Naive thymus-derived CD4-positive, alpha-beta T cell (primary cell): Measurements from ENCODE around the gene HSPBP1. TPM values are rescaled to one million over a fixed set of nuclear protein-coding genes. Genes with fewer than 3 reads are reported as not detected.

Source experiments
- ATAC-seq: fragments of 150-1000 bp; cut with Tn5 transposase; 2 replicates; pipeline ENCODE4 v1.10.0; 2021; ENCODE audit warnings: mild to moderate bottlenecking, moderate library complexity
- CTCF ChIA-PET: fragments of 350-600 bp; sonication (Branson Sonifier 250); formaldehyde crosslinking; loops from one replicate; lab custom pipeline; 2021; ENCODE audit warnings: antibody characterized with exemption; lab: Charles Lee
- POLR2A ChIA-PET: fragments of 350-600 bp; sonication (Branson Sonifier 250); formaldehyde crosslinking; loops from one replicate; lab custom pipeline; 2021; ENCODE audit warnings: antibody characterized with exemption, inconsistent platforms; lab: Charles Lee
- DNase-seq, 9 donors: peaks; one replicate each; pipeline versions ENCODE4 v3.0.0 to v3.0.0-alpha.2; 2020 to 2022; ENCODE audit warnings: mixed read lengths in 1 of 9
- H3K27ac ChIP-seq: one replicate; pipeline ENCODE4 v1.7.0; 2013; ENCODE audit warnings: mild to moderate bottlenecking, low read depth, low read length, moderate library complexity
- H3K27me3 ChIP-seq, 2 donors: one replicate each; pipeline ENCODE4 v1.7.0; 2013; ENCODE audit warnings: low read length in 2 of 2, mild to moderate bottlenecking in 2 of 2, moderate library complexity in 2 of 2; ENCODE audit not compliant: control insufficient read depth in 2 of 2, insufficient read depth in 2 of 2
- H3K36me3 ChIP-seq, 3 experiments: 1 replicate in 2 of 3; 2 replicates in 1 of 3; pipeline ENCODE4 v1.7.0; 2013; ENCODE audit warnings: low read length in 3 of 3, mild to moderate bottlenecking in 3 of 3, moderate library complexity in 1 of 3; ENCODE audit not compliant: insufficient read depth in 3 of 3, control insufficient read depth in 2 of 3
- H3K4me1 ChIP-seq, 2 donors: one replicate each; pipeline ENCODE4 v1.7.0; 2013; ENCODE audit warnings: low read length in 2 of 2, mild to moderate bottlenecking in 2 of 2, moderate library complexity in 1 of 2; ENCODE audit not compliant: control insufficient read depth in 2 of 2, insufficient read depth in 2 of 2
- H3K4me3 ChIP-seq: 2 replicates; pipeline ENCODE4 v1.7.0; 2013; ENCODE audit warnings: mild to moderate bottlenecking, low read length
- H3K9me3 ChIP-seq, 3 experiments: 1 replicate in 2 of 3; 2 replicates in 1 of 3; pipeline ENCODE4 v1.7.0; 2013; ENCODE audit warnings: low read length in 3 of 3; ENCODE audit not compliant: control insufficient read depth in 2 of 3
- H3K27ac Mint-ChIP-seq, 9 donors: one replicate each; pipeline ENCODE4 v1.8.0; 2020 to 2022; ENCODE audit warnings: mixed read lengths in 9 of 9, mild to moderate bottlenecking in 8 of 9, moderate library complexity in 5 of 9, inconsistent platforms in 2 of 9
- H3K27me3 Mint-ChIP-seq, 5 donors: one replicate each; pipeline ENCODE4 v1.8.0; 2021 to 2022; ENCODE audit warnings: mixed read lengths in 5 of 5, mild to moderate bottlenecking in 1 of 5
- H3K36me3 Mint-ChIP-seq, 5 donors: one replicate each; pipeline ENCODE4 v1.8.0; 2020 to 2022; ENCODE audit warnings: mixed read lengths in 5 of 5, mild to moderate bottlenecking in 3 of 5, inconsistent platforms in 1 of 5
- H3K4me1 Mint-ChIP-seq, 7 donors: one replicate each; pipeline ENCODE4 v1.8.0; 2020 to 2022; ENCODE audit warnings: mixed read lengths in 7 of 7, mild to moderate bottlenecking in 3 of 7, inconsistent platforms in 1 of 7
- H3K4me3 Mint-ChIP-seq, 10 donors: one replicate each; pipeline ENCODE4 v1.8.0; 2020 to 2022; ENCODE audit warnings: mild to moderate bottlenecking in 10 of 10, mixed read lengths in 10 of 10, moderate library complexity in 6 of 10, inconsistent platforms in 2 of 10
- H3K9me3 Mint-ChIP-seq, 11 donors: one replicate each; pipeline ENCODE4 v1.8.0; 2020 to 2022; ENCODE audit warnings: mixed read lengths in 11 of 11, mild to moderate bottlenecking in 4 of 11, inconsistent platforms in 1 of 11, moderate library complexity in 1 of 11
- intact Hi-C, 2 donors: fragments of 100-400 bp; cut with micrococcal nuclease; formaldehyde crosslinking; loops; one replicate each; pipeline ENCODE4 v1.15.1; 2023
- polyA plus RNA-seq, 2 donors: library from polyadenylated mRNA; unstranded; fragments of 300-500 nt; fragmentation: Illumina TruSeq; gene quantifications; one replicate each; pipeline ENCODE4 v1.2.3, GENCODE V29; 2021
- total RNA-seq, 6 experiments: library from RNA in 5 of 6; stranded (reverse) in 5 of 6; gene quantifications; 1 replicate in 5 of 6; 2 replicates in 1 of 6; pipeline ENCODE4 v1.2.3 and lab custom pipeline; 2021 to 2026

HSPBP1 gene
- total and polyA plus RNA-seq, 7 experiments from 2014 or later: 15.0 to 44.7 (median 19.2) TPM

DNA sequence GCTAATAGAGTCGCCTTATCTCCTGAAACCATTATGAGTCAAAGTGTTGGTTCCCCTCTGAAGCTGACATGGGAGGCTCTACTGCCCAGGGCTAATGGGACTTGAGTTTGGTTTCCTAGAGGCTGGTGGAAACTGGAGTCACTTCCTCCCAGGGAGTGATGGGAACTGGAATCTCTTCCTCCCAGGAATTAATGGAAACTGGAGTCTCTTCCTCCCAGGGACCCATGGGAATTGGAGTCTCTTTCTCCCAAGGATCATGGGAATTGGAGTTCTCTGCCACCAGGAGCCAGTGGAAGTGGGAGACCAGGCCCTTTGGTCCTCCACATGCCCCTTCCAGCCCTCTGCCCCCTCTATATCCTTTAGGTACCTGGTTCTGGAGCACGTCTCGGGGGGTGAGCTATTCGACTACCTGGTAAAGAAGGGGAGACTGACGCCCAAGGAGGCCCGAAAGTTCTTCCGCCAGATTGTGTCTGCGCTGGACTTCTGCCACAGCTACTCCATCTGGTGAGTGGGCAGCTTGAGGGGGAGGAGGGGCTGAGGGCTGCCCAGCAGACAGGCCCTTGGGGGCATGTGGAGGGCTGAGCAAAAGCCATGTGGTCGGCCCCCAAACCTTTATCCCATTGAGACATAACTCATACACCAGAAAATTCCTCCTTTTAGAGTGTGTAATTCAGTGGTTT lies 9.3 kb upstream of the HSPBP1 start:
- H3K36me3 Mint-ChIP-seq: no peaks in the 10 kb centered on the region
- no peak overlapping the region for H3K4me3 ChIP-seq
- no peak overlapping the region for H3K4me3 Mint-ChIP-seq
- H3K27ac ChIP-seq: no peak overlapping the region
- ChIA-PET POLR2A (interaction anchor here (1.6 kb wide), 1 partner anchor 34 kb away, joined by 4 read pairs; no protein-coding TSS in a partner anchor), CTCF (no interaction called here)
- H3K4me1 Mint-ChIP-seq: peaks cover 0 to 9% (median 5%) of the 10 kb centered on the region in 7 donors
- no peaks in the 10 kb centered on the region for H3K36me3 ChIP-seq
- intact Hi-C loops: no loop called here
- no peaks in the 10 kb centered on the region for H3K27me3 Mint-ChIP-seq
- no peaks in the 10 kb centered on the region for H3K9me3 ChIP-seq
- no peaks in the 10 kb centered on the region for H3K9me3 Mint-ChIP-seq
- no peaks in the 10 kb centered on the region for H3K4me1 ChIP-seq
- DNase-seq (no peak), ATAC-seq (no peak)
- no peaks in the 10 kb centered on the region for H3K27me3 ChIP-seq
- no peak overlapping the region for H3K27ac Mint-ChIP-seq

DNA sequence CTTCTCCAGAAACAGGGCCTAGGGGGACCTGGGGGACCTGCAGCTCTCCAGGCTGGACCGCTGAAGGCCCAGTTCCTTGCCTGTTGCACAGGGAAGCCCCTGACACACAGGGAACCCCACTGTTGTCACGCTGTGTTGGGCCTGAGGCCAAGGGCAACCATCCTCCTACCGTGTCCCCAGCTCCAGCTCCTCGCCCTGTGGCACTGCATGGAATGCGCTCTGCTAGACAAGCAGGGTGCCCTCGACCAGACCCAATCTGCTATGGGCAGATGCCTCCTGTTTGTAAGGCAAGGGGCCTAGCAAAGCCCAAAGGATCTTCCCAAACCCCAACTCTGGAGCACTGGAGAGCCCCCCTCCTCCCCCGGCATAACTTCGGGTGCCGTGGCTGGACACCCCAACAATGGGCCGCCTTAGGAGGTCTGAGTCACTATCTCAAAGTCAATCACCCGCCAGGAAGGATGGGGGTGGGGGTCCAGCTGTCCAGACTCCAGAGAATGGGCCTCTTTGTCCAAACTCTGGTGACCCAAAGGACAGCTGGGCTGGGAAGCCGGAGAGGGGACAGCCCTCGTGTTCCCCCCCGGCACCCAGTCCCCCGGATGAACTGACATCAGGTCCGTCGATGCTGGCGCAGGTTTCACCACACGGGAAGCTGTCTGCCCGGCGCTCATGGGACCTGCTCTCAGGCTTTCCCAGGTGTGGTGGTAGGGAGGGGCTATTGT lies 7.6 kb upstream of the HSPBP1 start:
- ATAC-seq: no peak
- ChIA-PET POLR2A (interaction anchor here (1.2 kb wide), 1 partner anchor 28 kb away, joined by 3 read pairs; the partner anchor contains the start of gene PPP6R1), CTCF (no interaction called here)
- H3K27me3 ChIP-seq: no peaks in the 10 kb centered on the region
- peaks cover 0 to 22% (median 16%) of the 10 kb centered on the region in 7 donors for H3K4me1 Mint-ChIP-seq
- no peak for DNase-seq
- H3K36me3 Mint-ChIP-seq: no peaks in the 10 kb centered on the region
- peaks cover 0 to 9% (median 0%) of the 10 kb centered on the region in 5 donors for H3K27me3 Mint-ChIP-seq
- no peaks in the 10 kb centered on the region for H3K9me3 ChIP-seq
- H3K27ac Mint-ChIP-seq: no peak overlapping the region
- H3K9me3 Mint-ChIP-seq: no peaks in the 10 kb centered on the region
- no peak overlapping the region for H3K4me3 ChIP-seq
- H3K4me1 ChIP-seq: no peaks in the 10 kb centered on the region
- no peak overlapping the region for H3K27ac ChIP-seq
- no peak overlapping the region for H3K4me3 Mint-ChIP-seq
- intact Hi-C loops: no loop called here
- no peaks in the 10 kb centered on the region for H3K36me3 ChIP-seq

DNA sequence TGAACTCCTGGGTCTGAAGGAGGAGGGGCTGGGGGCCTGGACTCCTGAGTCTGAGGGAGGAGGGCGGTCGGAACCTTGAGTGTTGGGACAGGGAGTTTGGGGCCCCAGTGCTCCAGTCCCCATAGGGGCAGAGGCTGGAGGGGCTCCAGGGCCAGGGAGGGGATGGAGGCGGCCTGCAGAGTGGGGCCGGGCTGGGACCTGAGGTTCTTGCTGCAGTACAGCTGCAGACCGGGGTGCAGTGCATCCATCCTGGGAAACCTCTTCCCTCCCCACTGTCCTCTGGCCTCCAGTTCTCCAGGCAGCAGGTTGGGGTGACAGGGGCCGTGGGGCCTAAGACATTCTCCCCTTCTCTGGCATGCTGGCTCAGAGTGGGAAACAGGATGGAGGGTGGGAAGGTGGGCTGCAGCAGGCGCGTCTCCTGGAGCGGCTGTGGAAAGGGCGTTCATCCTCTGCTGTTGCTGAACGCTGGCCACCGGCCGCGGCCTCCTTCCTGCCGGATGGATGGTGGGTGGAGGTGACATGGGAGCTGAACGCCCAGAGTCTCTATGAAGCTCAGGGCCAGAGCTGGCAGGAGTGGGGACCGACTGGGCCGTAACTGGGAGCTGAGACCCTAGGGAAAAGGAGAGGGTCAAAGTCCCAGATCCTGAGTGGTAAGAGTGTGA lies 5.5 kb upstream of the HSPBP1 start:
- POLR2A ChIA-PET: no interaction called here

DNA sequence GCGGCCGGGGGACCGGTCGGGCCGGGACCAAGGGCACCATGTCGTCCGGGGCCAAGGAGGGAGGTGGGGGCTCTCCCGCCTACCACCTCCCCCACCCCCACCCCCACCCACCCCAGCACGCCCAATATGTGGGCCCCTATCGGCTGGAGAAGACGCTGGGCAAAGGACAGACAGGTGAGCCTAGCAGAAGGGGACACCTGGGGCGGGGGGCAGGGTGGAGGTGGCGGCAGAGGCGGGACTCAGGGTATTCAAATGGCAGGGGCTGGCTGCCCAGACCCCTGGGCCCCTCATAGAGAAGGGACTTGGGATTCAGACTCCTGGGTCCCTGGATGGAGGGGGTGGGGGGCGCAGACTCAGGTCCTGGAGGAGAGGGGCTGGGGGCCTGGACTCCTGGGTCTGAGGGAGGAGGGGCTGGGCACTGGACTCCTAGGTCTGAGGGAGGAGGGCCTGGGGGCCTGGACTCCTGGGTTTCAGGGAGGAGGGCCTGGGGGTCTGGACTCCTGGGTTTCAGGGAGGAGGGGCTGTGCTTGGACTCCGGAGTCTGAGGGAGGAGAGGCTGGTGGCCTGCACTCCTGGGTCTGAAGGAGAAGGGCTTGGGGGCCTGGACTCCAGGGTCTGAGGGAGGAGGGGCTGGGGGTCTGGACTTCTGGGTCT lies 4.6 kb upstream of the HSPBP1 start:
- H3K27me3 Mint-ChIP-seq: peaks cover 0 to 9% (median 0%) of the 10 kb centered on the region in 5 donors
- peaks cover 12 to 35% (median 30%) of the 10 kb centered on the region in 7 donors for H3K4me1 Mint-ChIP-seq
- intact Hi-C loops: no loop called here
- no peaks in the 10 kb centered on the region for H3K9me3 ChIP-seq
- CTCF ChIA-PET: no interaction called here
- H3K36me3 ChIP-seq: peaks cover 0 to 3% (median 0%) of the 10 kb centered on the region in 3 experiments
- peak overlapping the region in 1 of 9 donors; percentile 43 for H3K27ac Mint-ChIP-seq
- no peak for DNase-seq
- peaks cover 0 to 4% (median 0%) of the 10 kb centered on the region in 5 donors for H3K36me3 Mint-ChIP-seq
- no peaks in the 10 kb centered on the region for H3K9me3 Mint-ChIP-seq
- no peak for ATAC-seq
- POLR2A ChIA-PET: interaction anchor here (8.2 kb wide), 1 partner anchor 27 kb away, joined by 156 read pairs; the partner anchor contains the start of gene PPP6R1
- peak overlapping the region in 3 of 10 donors; percentile 20 to 62 (median 32) for H3K4me3 Mint-ChIP-seq
- H3K27ac ChIP-seq: no peak overlapping the region
- H3K27me3 ChIP-seq: no peaks in the 10 kb centered on the region
- peaks cover 6% of the 10 kb centered on the region in 2 donors for H3K4me1 ChIP-seq
- H3K4me3 ChIP-seq: no peak overlapping the region

More for the DNA sequence above, 5.5 kb upstream of the HSPBP1 start:
- peaks cover 6 to 27% (median 22%) of the 10 kb centered on the region in 7 donors for H3K4me1 Mint-ChIP-seq
- H3K4me3 Mint-ChIP-seq: peak overlapping the region in 3 of 10 donors; percentile 8 to 62 (median 20)
- no peaks in the 10 kb centered on the region for H3K9me3 ChIP-seq
- DNase-seq: no peak
- H3K36me3 ChIP-seq: no peaks in the 10 kb centered on the region
- intact Hi-C loops: no loop called here
- no peak for ATAC-seq
- H3K27me3 Mint-ChIP-seq: peaks cover 0 to 9% (median 0%) of the 10 kb centered on the region in 5 donors
- H3K27me3 ChIP-seq: no peaks in the 10 kb centered on the region
- H3K27ac ChIP-seq: no peak overlapping the region
- peak overlapping the region in 1 of 9 donors; percentile 8 for H3K27ac Mint-ChIP-seq
- H3K4me3 ChIP-seq: no peak overlapping the region
- CTCF ChIA-PET: interaction anchor here (1.0 kb wide), 1 partner anchor 17 kb away, joined by 3 read pairs; no protein-coding TSS in a partner anchor
- no peaks in the 10 kb centered on the region for H3K9me3 Mint-ChIP-seq
- H3K36me3 Mint-ChIP-seq: no peaks in the 10 kb centered on the region
- peaks cover 4 to 6% of the 10 kb centered on the region in 2 donors for H3K4me1 ChIP-seq

DNA sequence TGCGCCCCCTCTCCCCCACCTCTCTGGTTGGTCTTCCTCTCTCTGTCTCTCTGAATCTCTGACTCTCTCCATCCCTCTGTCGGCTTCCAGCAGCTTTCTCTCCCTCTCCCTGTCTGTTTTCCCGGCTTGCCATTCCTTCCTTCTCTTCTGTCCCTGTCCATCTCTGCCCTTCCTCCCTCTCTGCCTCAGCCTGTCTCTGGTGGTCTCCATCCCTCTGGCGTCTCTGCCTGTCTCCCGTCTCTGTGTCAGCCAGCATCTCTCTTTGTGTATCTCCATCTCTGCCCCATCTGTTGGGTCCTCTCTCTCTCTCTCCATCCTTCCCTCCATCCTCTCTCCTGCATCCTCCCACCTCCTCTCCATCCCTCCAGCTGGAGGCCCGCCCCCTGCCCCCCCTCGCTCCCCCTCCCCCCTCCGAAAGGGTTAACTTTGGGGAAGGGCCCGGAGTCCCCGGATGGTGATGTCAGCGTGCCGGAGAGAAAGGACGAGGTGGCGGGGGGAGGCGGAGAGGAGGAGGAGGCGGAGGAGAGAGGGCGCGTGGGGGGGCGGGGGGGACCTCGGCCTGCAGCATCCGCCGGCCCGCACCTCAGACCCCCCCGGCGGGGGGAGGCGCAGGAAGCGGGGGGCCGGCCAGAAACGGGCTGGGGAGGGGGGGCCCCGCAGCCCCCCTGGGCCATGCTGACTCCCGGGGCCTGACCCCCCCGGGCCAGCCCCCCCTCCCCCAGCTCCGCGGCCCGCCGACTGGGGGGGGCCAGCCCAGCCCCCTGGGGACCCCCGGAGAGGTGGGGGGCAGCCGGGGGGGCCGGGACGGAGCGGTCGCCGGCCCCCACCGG lies 3.9 kb upstream of the HSPBP1 start, which contains the start of gene BRSK1:
BRSK1 (plus strand) TSS at position 450 of the 830 bp plus-strand sequence. CDS start 446 bp downstream, outside the sequence.
- Histone ChIP-seq H3K4me1 (peaks cover 6 to 11% of the 10 kb centered on the region in 2 donors), H3K36me3 (peaks cover 0 to 4% (median 0%) of the 10 kb centered on the region in 3 experiments), H3K9me3 (no peaks in the 10 kb centered on the region), H3K4me3 (no peak within 1 kb of the TSS), H3K27me3 (no peaks in the 10 kb centered on the region), H3K27ac (no peak within 1 kb of the TSS)
- ATAC-seq: no peak
- DNase-seq: peak in 5 of 9 donors; percentile 20 to 42 (median 28)
- peaks cover 12 to 41% (median 32%) of the 10 kb centered on the region in 7 donors for H3K4me1 Mint-ChIP-seq
- H3K9me3 Mint-ChIP-seq: no peaks in the 10 kb centered on the region
- CTCF ChIA-PET: interaction anchor here (1.0 kb wide), 1 partner anchor 27 kb away, joined by 3 read pairs; no protein-coding TSS in a partner anchor
- H3K4me3 Mint-ChIP-seq: peak within 1 kb of the TSS; percentile 12 to 83 (median 62)
- intact Hi-C loops: no loop called here
- peak within 1 kb of the TSS; percentile 28 to 75 (median 54) for H3K27ac Mint-ChIP-seq
- peaks cover 0 to 4% (median 0%) of the 10 kb centered on the region in 5 donors for H3K36me3 Mint-ChIP-seq
- POLR2A ChIA-PET: interaction anchor here (8.2 kb wide), 1 partner anchor 26 kb away, joined by 156 read pairs; the partner anchor contains the start of gene PPP6R1
- H3K27me3 Mint-ChIP-seq: peaks cover 0 to 9% (median 0%) of the 10 kb centered on the region in 5 donors
